NCI-H1105 treated with DMSO at 0.1 percent for 48 hours (cell line): ENCODE measurements around the gene ZBTB46.

Source experiments
- DNase-seq: peaks from one replicate; lab custom pipeline; 2025; lab: John Stamatoyannopoulos, UW

Gene ZBTB46

DNA sequence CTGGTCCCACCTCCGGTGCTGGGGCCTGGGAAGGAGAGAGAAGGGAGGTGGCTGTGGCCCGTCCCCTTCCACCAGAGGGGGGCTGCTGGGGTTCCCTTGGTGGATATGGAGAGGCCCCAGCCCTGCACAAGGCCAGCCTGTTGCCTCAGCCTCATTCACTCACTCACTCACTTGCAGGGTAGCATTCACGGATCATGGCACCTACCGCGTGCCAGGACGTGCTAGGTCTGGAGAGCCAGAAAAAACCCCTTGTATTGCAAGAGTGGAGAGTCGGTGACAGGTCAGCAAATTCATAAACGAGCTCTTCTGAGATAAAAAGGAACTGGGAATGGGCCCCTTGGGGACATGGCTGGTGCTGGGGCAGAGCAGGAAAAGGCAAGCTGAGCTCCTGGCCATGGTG is 6.4 kb upstream of the ZBTB46 start:
- no peak for DNase-seq

DNA sequence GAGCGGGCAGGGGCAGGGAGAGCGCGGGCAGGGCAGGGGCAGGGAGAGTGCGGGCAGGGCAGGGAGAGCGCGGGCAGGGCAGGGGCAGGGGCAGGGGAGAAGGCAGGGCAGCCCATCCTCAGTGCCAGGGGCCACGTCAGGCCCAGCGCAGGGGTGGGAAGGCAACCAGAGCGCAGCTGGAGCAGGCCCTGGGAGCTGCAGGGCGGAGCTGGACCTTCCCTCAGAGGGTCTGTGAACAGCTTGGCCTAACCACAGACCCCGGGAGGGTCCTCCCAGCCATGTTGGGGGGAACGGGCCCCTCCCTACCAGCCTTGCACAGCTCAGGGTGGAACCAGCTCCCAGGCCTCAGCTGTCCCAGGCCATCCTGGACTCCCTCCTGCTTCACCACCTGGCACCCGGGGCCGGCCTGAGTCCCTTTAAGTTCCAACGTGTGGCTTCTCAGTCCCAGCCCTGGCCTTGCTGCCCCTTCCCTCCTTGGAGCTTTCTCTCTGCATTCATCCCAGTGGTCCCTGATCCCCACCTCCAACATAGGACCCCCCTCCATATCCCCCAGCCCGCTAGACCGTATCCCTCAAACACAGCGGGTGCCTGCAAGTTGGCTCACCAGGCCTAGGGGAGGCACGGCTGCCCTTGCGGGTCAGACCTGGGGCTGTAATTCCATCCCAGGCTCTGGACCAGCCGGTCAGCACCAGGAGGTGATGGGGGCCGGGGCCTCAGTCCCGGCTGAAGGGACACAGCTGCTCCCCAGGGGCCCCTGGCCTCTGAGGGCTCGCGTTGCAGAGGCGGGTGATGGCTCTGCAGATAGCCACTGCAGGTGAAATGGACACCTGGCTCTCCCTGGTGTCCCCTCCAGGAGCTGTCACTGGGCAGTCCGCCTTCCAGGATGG is 5.6 kb upstream of the ZBTB46 start:
- DNase-seq, result no peak

GRCh38 chr20:63835021-63835858 is 4.2 kb upstream of the ZBTB46 start:
- DNase-seq, result no peak

DNA sequence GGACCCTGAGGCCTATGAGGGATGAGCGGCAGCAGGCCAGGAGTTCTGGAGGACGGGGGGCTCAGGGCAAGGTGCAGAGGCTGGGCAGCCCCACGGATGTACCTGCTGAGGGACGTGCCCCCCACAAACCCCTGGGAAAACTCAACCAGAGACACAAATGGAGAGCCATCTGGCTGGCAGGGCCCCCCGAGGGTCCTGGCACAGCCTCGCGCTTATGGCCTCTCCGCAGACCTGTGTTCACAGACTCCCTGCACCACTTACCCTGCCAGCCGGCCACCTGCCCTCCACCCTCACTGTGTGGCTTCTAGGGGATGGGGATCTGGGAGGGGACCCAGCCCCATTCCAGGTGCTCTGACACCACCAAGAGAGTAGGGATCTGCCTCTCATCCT is 3.4 kb upstream of the ZBTB46 start:
- DNase-seq, result no peak

- no peak for DNase-seq
Observed at GRCh38 chr20:63833776-63834490, 2.9 kb upstream of the ZBTB46 start.

- no peak for DNase-seq
Observed at GRCh38 chr20:63831993-63832686, 1.1 kb upstream of the ZBTB46 start.

DNA sequence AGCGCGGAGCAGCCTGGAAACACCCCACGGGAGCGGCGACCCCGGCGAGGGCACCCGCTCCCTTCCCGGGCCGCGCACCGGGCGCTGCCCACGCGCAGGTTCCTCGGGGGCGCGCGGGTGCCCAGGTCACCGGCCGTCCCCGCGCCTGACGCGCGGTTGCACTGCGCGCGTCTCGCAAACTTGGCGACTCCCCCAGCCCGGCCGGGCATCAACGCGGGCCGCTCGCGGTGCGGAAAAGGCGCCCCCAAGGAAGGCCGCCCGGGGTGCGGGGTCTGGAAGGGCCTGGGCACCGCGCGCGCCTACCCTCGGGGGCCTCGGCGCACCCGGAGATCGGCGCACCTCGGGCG is 555 bp upstream of the ZBTB46 start:
- no peak for DNase-seq

- no peak for DNase-seq
Observed at GRCh38 chr20:63829945-63830835, 874 bp downstream of the ZBTB46 start.

GRCh38 chr20:63829603-63829944 is 1.5 kb downstream of the ZBTB46 start:
- no peak for DNase-seq

- DNase-seq, result no peak
Observed at GRCh38 chr20:63828951-63829350, 2.1 kb downstream of the ZBTB46 start.

DNA sequence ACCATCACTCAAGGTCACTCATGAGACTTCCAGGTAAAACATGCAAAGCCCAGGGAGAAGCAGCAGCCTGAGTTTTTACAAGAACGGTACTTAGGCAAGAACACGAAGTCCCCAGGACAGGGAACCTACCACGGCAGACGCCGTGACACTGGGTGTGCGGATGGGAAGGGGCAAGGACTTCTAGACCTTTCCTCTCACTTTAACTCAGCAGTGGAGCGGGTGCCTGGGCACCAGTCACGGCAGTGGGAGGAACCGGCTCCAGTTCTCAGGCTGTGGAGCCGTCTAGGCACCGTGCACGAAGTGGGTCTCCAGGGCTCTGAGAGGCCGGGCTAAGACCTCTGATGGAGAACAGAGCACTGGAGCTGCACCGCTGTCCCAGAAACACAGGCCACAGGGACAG is 2.5 kb downstream of the ZBTB46 start:
- no peak for DNase-seq

DNA sequence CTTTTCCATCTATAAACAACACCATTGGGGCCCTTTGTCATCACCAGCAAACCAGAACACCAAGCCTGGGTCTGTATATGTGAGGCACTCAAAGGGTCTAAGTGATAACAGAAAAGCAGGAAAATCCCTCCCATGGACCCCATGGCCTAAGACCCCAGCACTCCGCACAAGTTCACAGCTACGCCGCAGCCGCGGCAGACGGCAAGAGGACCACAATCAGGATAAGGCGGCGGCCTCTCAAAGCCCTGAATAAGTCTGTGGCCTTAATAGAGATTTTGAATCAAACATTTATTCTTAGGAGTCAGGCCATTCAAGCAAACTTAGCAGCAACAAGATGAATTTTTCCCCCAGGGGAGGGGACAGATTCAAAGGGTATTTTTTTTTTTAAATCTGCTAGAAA is 2.9 kb downstream of the ZBTB46 start:
- no peak for DNase-seq

DNA sequence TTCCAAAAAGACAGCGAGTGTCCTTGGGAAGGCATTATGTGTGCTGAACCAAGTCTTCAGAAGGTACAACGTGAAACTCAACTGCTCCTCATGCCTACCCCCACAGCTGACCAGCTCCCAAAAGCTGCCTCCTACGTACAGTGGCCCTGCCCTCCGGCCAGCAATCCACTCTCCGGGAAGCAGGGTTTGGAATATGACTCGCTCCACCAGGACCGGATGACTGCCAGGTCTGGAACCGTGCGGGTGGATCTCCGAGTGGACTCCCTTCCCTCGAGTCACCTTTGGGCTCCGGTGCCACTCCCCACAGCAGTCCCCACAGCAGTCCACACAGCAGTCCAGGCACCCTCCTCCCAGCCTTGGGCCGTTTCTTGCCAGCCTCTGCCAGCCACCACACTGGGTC is 4.3 kb downstream of the ZBTB46 start:
- no peak for DNase-seq

- DNase-seq, result no peak
Observed at GRCh38 chr20:63825331-63826118, 5.5 kb downstream of the ZBTB46 start.

DNA sequence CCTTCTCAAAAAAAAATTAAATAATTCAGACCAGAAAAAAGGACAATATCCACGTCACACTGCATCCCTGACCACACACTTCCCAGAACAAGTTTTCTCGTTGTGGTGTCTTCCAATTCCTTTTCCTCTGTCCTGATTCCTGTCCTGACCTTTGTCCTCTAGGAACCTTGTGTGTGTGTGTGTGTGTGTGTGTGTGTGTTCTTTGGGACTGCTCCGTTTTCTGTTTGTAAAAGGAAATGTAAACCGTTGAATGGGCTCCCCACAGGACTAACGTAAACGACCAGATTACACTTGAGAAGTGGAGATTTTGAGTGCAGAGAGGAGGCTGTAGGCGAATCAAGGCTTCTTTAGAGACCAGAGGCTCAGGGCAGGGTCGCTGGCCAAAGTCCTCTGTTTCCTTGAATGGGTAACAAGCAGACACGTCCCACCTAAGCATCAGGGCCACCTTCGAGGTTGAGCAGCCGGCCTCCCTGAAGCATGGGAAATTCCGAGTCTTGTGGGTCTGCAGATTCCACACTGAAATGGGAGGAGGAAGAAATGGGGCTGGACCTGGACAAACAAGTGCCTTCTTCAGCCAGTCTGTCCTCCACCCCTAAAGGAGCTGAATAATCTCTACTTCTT is 7.3 kb downstream of the ZBTB46 start:
- no peak for DNase-seq

- DNase-seq, result no peak
Observed at GRCh38 chr20:63822276-63822696, 8.8 kb downstream of the ZBTB46 start.

GRCh38 chr20:63821811-63822210 is 9.3 kb downstream of the ZBTB46 start:
- no peak for DNase-seq

GRCh38 chr20:63819224-63819921 is 11.7 kb downstream of the ZBTB46 start:
- no peak for DNase-seq

- DNase-seq, result no peak
Observed at GRCh38 chr20:63815615-63816253, 15.3 kb downstream of the ZBTB46 start.
